ENCODE data around the gene MRAP. TPM values are rescaled to one million over a fixed set of nuclear protein-coding genes. Genes with fewer than 3 reads are reported as not detected.

Gene MRAP
- total and polyA plus RNA-seq, 2 donors (not counting 1 experiment from before 2014, with no cell fraction given) = not detected

- CTCF ChIA-PET = no interaction called here
- Mint-ChIP-seq H3K9me3 (ENCODE audit: insufficient read depth) (no peaks in the 10 kb centered on the region), H3K4me1 (peaks cover 4% of the 10 kb centered on the region), H3K27ac (no peak overlapping the region), H3K4me3 (no peak overlapping the region), H3K27me3 (no peaks in the 10 kb centered on the region)
- Histone ChIP-seq H3K79me2 (ENCODE audit: control insufficient read depth, insufficient read depth, low read length) (no peaks in the 10 kb centered on the region), H3K27me3 (replicated peaks in 1 of 4; ENCODE audit: control extremely low read depth in 1 of 4, control insufficient read depth in 3 of 4, insufficient read depth in 4 of 4, low read length in 3 of 4) (no peaks in the 10 kb centered on the region), H3K36me3 (replicated peaks in 1 of 2; ENCODE audit: control extremely low read depth in 1 of 2, control insufficient read depth in 1 of 2, extremely low read depth in 1 of 2, insufficient read depth in 2 of 2, low read length in 1 of 2) (peaks cover 12 to 63% of the 10 kb centered on the region in 2 experiments), H3K9me3 (ENCODE audit: control extremely low read depth in 1 of 3, control insufficient read depth in 2 of 3, insufficient read depth in 1 of 3, low read length in 2 of 3) (peaks cover 0 to 4% (median 0%) of the 10 kb centered on the region in 3 donors), H2AFZ (ENCODE audit: insufficient read depth, low read depth, low read length, poor library complexity, severe bottlenecking) (no peak overlapping the region), H3K4me2 (replicated peaks; ENCODE audit: low read depth, low read length, poor library complexity, severe bottlenecking) (no peak overlapping the region), H3K27ac (ENCODE audit: low read length in 2 of 2) (no peak overlapping the region), H3K9ac (ENCODE audit: low read length) (no peak overlapping the region), H3K4me1 (ENCODE audit: control insufficient read depth in 2 of 2, insufficient read depth in 2 of 2, low read length in 2 of 2) (no peaks in the 10 kb centered on the region), H3K4me3 (ENCODE audit: control extremely low read depth in 1 of 5, extremely low read depth in 1 of 5, insufficient read depth in 1 of 5, low read depth in 2 of 5, low read length in 4 of 5) (no peak overlapping the region), H4K20me1 (ENCODE audit: control insufficient read depth, insufficient read depth, low read length, poor library complexity, severe bottlenecking) (no peaks in the 10 kb centered on the region)
- WGBS (ENCODE audit: insufficient coverage) = 93% methylated on average over 8 of the region's 8 CpGs
- TF ChIP-seq EZH2 (IDR thresholded peaks at IDR 0.05; ENCODE audit: borderline replicate concordance, insufficient read depth, low read depth, low read length, poor library complexity, severe bottlenecking) = no peak
- no peak for TF ChIP-seq CTCF (IDR thresholded peaks at IDR 0.05)
- no peak for ATAC-seq (ENCODE audit: low read depth)
- no peak for DNase-seq
- intact Hi-C loops (cut with micrococcal nuclease) = no loop called here
- POLR2A ChIA-PET = no interaction called here
These were observed 38.6 kb downstream of the MRAP start for GRCh38 chr21:32337206-32337605.

- Mint-ChIP-seq H3K9me3 (ENCODE audit: insufficient read depth) (no peaks in the 10 kb centered on the region), H3K4me1 (no peaks in the 10 kb centered on the region), H3K27me3 (no peaks in the 10 kb centered on the region), H3K27ac (no peak overlapping the region), H3K4me3 (no peak overlapping the region)
- Histone ChIP-seq H3K4me1 (ENCODE audit: control insufficient read depth in 2 of 2, insufficient read depth in 2 of 2, low read length in 2 of 2) (no peaks in the 10 kb centered on the region), H3K4me2 (replicated peaks; ENCODE audit: low read depth, low read length, poor library complexity, severe bottlenecking) (no peak overlapping the region), H3K9me3 (ENCODE audit: control extremely low read depth in 1 of 3, control insufficient read depth in 2 of 3, insufficient read depth in 1 of 3, low read length in 2 of 3) (no peaks in the 10 kb centered on the region), H3K36me3 (replicated peaks in 1 of 2; ENCODE audit: control extremely low read depth in 1 of 2, control insufficient read depth in 1 of 2, extremely low read depth in 1 of 2, insufficient read depth in 2 of 2, low read length in 1 of 2) (peaks cover 14 to 71% of the 10 kb centered on the region in 2 experiments), H3K9ac (ENCODE audit: low read length) (no peak overlapping the region), H3K4me3 (ENCODE audit: control extremely low read depth in 1 of 5, extremely low read depth in 1 of 5, insufficient read depth in 1 of 5, low read depth in 2 of 5, low read length in 4 of 5) (no peak overlapping the region), H2AFZ (ENCODE audit: insufficient read depth, low read depth, low read length, poor library complexity, severe bottlenecking) (no peak overlapping the region), H4K20me1 (ENCODE audit: control insufficient read depth, insufficient read depth, low read length, poor library complexity, severe bottlenecking) (no peaks in the 10 kb centered on the region), H3K27me3 (replicated peaks in 1 of 4; ENCODE audit: control extremely low read depth in 1 of 4, control insufficient read depth in 3 of 4, insufficient read depth in 4 of 4, low read length in 3 of 4) (no peaks in the 10 kb centered on the region), H3K27ac (ENCODE audit: low read length in 2 of 2) (no peak overlapping the region), H3K79me2 (ENCODE audit: control insufficient read depth, insufficient read depth, low read length) (no peaks in the 10 kb centered on the region)
- 98% methylated on average over 18 of the region's 23 CpGs for WGBS (ENCODE audit: insufficient coverage)
- ChIA-PET POLR2A (no interaction called here), CTCF (interaction anchor here (0.7 kb wide), 1 partner anchor 21 kb away, joined by 3 read pairs; no protein-coding TSS in a partner anchor)
- DNase-seq (no peak), ATAC-seq (ENCODE audit: low read depth) (no peak)
- intact Hi-C loops (cut with micrococcal nuclease) = no loop called here
- TF ChIP-seq CTCF (IDR thresholded peaks at IDR 0.05) (no peak), EZH2 (IDR thresholded peaks at IDR 0.05; ENCODE audit: borderline replicate concordance, insufficient read depth, low read depth, low read length, poor library complexity, severe bottlenecking) (no peak)
These were observed 39.7 kb downstream of the MRAP start for GRCh38 chr21:32338209-32338921.

Measured in B cell (primary cell).